ENCODE measurements around the gene TRUB2.

TRUB2 gene, protein sequence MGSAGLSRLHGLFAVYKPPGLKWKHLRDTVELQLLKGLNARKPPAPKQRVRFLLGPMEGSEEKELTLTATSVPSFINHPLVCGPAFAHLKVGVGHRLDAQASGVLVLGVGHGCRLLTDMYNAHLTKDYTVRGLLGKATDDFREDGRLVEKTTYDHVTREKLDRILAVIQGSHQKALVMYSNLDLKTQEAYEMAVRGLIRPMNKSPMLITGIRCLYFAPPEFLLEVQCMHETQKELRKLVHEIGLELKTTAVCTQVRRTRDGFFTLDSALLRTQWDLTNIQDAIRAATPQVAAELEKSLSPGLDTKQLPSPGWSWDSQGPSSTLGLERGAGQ

GRCh38 chr9:128322404-128323211, at the start of gene TRUB2, which contains the start of gene COQ4:
TRUB2 (minus strand) TSS chr9:128322447; CDS start chr9:128322408, 39 bp downstream.
COQ4 (plus strand) TSS chr9:128322839; CDS start chr9:128322859, 20 bp downstream.
- DNase-seq: peak; percentile 74 to 87

- DNase-seq: no peak
These were observed 49.4 kb upstream of the TRUB2 start for GRCh38 chr9:128371630-128372117.

- DNase-seq: peak; percentile 65 to 84
These were observed 48.7 kb upstream of the TRUB2 start, which contains the start of gene URM1 for GRCh38 chr9:128370752-128371629. URM1 (plus strand) TSS chr9:128371374; CDS start chr9:128371381, 7 bp downstream.

DNA sequence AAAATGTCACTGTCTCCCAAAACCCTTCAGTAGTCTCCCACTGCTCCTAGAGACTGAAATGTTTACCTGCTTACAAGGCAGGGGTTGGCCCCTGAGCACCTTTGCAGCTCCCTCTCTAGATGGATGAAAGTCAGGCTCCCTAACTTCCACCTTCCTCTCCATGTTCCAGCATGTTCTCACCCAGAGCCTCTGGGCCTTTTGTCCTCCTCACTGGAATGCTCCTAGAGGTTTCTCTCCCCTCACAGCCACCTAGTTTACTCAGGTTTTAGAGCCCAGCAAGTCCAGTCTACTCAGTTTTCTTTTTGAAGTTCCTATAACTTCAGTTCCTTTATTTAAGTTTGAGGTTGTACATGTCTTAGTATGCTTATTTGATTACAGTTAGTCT, 48.1 kb upstream of the TRUB2 start:
- DNase-seq: no peak

DNA sequence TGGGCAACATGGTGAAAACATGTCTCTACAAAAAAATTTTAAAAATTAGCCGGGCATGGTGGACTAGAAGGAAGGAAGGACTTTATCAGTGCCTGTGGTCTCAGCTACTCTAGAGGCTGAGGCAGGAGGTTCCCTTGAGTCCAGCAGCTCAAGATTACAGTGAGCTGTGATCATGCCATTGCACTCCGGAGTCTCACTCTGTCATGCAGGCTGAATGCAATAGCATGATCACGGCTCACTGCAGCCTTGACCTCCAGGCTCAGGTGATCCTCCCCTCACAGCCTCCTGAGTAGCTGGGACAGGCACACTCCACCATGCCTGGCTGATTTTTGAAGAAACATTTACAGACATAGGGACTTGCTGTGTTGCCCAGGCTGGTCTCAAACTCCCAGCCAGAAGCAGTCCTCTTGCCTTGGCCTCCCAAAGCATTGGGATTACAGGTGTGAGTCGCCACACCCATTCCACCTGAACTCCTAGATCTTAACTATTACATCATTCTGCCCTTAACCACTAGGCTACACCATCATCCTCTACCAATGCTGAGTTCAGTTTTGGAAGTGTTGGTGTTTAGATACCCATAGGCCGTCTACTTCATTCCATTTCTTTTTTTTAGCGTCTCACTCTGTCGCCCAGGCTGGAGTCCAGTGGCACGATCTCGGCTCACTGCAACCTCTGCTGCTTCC, 46.9 kb upstream of the TRUB2 start:
- DNase-seq: no peak

DNA sequence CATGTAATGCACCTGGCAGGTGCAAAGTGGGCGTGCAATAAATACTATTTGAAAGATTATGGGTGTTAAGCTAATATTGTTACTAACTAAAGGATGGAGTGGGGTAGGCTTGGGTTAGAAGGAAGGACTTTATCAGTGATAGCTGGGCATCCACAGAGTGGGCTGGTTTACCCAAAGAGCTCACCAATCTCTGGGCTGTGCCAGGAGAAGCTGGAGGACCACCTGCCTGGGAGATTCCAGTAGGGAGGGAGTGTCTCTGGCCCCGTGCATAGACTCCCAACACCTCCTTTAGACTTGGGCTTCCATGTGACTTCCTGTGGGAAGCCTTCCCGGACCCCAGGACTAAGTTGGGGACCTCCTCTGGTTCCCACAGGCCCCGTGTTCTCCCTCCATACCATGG, 43.3 kb upstream of the TRUB2 start:
- no peak for DNase-seq

DNA sequence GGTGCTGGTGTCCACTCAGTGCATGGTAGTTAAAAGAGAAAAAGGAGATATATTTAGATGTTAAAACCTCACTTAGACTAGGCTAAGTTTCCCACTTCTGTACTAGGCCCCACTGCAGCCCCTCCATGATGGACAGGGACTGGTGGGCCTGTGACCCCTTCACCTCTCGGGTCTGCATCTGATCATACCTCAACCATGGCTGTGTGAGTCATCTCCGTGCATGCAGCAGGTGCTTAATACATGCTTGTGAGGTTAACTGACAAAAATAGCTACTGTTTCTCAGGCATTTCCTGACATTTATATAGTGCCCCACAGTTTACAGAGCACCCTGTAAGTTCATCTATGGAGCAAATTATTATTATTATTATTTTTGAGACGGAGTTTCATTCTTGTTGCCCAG, 40.5 kb upstream of the TRUB2 start:
- no peak for DNase-seq

- DNase-seq: peak; percentile 24 to 73
These were observed 39.9 kb upstream of the TRUB2 start for GRCh38 chr9:128361986-128362646.

DNA sequence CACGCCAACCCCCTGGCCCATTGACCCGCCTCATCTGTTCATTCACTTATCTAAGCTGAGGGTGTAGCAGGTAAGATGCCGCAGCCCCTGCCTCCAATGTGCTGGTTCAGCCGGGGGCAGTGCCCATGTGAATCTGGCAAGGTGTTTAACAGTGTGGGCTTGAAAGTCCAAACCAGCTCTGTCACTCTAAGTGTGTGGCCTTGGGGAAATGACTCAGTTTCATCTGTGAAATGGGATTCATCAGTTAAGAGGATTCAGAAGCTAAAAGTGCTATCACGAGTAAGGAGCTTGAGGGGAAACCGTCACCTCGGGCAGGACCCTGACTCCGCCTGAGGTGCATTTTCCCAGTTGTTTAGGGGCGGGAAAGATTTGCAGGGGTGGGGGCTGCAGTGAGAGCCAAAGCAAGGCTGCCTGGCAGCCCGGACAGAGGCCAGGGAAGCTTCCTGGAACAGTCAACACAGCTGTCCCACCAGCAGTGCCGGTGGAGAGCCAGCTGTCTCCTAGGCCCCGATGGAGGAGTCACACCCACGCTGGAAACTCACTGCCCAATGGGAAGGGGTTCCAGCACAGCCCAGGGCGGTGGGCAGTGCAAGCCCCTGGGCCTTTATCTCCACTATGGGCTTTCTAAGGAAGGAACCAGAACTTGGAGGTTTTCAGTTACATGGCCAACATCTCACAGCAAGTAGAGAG, 39.2 kb upstream of the TRUB2 start:
- no peak for DNase-seq

GRCh38 chr9:128360826-128361225, 38.6 kb upstream of the TRUB2 start:
- no peak for DNase-seq

DNA sequence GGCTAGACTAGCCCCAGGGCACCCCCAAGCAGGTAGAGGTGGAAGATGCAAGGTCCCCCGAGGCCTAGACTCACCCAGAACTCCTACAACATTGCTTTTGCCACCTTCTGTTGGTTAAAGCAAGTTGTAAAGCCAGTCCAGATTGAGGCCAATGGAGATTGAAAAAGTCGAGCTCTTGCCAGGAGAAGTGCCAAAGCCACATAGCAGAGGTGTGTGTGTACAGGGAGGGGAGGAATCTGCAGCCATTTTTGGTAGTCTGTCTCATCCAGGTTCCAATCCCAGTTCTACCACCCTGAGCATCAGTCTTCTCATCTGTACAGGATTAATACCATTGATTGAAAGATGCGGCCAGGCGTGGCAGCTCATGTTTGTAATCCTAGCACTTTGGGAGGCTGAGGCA, 36.6 kb upstream of the TRUB2 start:
- no peak for DNase-seq

- no peak for DNase-seq
These were observed 35.8 kb upstream of the TRUB2 start for GRCh38 chr9:128358090-128358489.

GRCh38 chr9:128355451-128355850, 33.2 kb upstream of the TRUB2 start:
- no peak for DNase-seq

DNA sequence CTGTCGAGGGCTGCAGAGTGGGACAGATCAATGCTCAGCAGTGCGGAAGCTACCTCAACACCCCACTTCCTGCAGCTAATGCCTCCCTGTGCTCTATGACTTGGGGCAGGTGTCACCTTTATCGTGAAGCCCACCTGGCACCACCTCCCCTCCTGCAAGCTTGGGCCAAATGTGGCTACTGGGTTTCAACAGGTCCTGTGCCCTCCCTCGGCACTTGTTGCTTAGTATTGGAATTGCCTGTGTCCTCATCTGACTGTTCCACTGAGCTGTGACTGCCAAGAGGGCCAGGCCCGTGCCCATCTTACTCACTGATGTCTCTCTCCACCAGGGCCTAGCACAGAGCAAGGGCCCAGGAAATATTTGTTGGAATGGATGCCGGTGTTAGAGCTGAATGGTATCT, 27.5 kb upstream of the TRUB2 start:
- no peak for DNase-seq

DNA sequence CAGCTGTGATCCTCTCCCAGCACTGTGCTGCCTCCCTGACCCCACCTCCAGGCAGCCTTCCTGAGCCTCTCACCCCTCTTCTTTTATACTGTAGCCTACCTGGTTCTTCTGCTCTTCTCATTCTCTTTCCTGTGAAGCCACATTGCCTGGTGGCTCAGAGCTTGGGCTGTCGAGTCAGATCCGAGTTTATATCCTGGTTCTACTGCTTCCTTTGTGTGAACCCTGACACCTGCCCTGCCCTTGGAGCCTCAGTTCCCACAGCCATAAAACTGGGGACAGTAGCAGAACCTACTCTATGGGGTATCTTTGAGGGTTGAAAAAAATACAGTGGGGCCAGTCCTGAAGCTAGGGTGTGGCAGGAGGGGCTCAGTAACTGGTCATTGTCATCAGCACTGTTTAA, 26.9 kb upstream of the TRUB2 start:
- DNase-seq: no peak

DNA sequence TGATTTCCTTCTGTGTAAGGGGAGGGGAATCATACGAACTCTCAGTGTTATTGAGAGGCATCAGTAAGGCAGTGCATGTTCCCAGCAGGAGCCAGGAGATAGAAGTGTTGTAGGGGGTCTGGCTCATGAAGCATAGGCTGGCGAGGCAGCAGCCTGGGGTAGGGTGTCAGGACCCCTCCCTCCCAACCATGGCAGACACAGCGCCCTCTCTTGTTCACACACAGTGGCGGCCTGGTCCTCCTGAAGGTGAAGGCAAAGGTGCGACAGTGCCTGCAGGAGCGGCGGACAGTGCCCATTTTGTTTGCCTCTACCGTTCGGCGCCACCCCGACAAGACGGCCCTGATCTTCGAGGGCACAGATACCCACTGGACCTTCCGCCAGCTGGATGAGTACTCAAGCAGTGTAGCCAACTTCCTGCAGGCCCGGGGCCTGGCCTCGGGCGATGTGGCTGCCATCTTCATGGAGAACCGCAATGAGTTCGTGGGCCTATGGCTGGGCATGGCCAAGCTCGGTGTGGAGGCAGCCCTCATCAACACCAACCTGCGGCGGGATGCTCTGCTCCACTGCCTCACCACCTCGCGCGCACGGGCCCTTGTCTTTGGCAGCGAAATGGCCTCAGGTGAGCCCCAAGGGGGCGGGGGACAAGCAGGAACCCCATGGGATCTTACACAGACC, 22.8 kb upstream of the TRUB2 start:
- DNase-seq: no peak

GRCh38 chr9:128343855-128344254, 21.6 kb upstream of the TRUB2 start:
- DNase-seq: no peak

DNA sequence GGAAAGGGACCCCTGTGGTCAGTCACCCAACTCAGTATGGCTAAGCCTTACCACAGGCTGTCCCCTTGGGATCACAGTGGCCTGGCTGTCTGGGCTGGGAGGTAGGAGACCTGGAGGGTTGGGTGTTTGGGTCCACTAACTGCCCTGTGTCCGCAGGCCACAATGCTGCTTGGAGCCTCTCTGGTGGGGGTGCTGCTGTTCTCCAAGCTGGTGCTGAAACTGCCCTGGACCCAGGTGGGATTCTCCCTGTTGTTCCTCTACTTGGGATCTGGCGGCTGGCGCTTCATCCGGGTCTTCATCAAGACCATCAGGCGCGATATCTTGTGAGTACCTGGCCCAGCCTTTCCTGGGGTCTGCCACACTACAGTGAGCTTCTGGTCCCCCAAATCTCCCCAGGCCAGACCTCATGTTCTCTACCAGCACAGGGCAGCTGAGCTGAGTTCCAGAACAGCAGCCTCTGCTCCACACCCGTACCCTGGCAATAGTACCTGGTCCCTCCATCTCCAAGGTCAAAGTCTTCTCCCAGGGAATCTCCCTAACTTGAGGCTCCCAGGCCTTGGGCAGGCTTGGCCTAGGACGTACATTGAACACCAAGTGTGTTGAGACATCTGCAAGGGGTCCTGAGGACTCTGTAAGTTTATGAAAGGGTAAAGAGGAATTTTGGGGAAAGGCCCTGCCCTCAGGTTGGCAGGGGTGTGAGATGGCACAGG, 20.9 kb upstream of the TRUB2 start:
- no peak for DNase-seq

DNA sequence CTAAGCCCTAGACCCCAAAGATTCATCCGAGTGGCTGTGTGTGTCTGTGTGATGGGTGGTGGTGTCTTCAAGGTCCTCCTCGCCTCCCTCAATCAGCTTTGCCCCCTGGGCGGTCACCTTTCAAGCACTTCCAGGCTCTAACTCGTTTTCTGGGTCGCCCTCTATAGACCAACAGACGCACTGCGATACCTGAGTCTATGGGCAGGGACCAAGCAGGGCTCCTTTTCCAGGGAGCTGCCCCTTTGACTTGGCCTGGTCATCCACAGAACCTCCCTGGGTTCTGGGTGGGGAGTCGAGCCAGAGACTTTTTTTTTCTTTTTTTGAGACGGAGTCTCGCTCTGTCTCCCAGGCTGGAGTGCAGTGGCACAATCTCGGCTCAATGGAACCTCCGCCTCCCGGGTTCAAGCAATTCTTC, 19.2 kb upstream of the TRUB2 start:
- peak in 1 of 2 experiments; percentile 26 for DNase-seq

Measured in NCI-H446 (cell line).